HEK293 (cell line): Measurements from ENCODE around the gene ZNF646.
A peak's percentile ranks its signal among the peaks of the same experiment; 100 is the strongest.

Experiments used
- CTCF ChIA-PET: fragments of 350-600 bp; formaldehyde crosslinking; extraction: SDS; loops from one replicate; lab custom pipeline; 2021; ENCODE audit warnings: antibody characterized with exemption; lab: Yijun Ruan, JAX
- POLR2A ChIA-PET: fragments of 300-600 bp; formaldehyde crosslinking; extraction: SDS; loops from one replicate; lab custom pipeline; 2020; ENCODE audit warnings: antibody characterized with exemption, inconsistent platforms; lab: Yijun Ruan, JAX
- H3K27ac ChIP-seq: fragments of 200-500 bp; sonication (Bioruptor generic); 2 replicates; pipeline ENCODE4 v1.5.1; 2014; ENCODE audit warnings: low read depth, low read length, control low read depth, inconsistent platforms; ENCODE audit errors: extremely low read depth
- H3K36me3 ChIP-seq, 2 experiments: fragments of 200-500 bp in 1 of 2; sonication (Bioruptor generic) in 1 of 2; 1 replicate in 1 of 2; 2 replicates in 1 of 2; pipeline ENCODE4 v1.5.1; 2014 to 2017; ENCODE audit warnings: inconsistent platforms in 2 of 2, low read length in 2 of 2; ENCODE audit not compliant: control insufficient read depth in 2 of 2, insufficient read depth in 1 of 2
- H3K4me1 ChIP-seq: fragments of 200-500 bp; sonication (Bioruptor generic); 2 replicates; pipeline ENCODE4 v1.5.1; 2014; ENCODE audit warnings: mild to moderate bottlenecking, low read length, inconsistent platforms; ENCODE audit not compliant: control insufficient read depth, insufficient read depth
- H3K4me3 ChIP-seq: 2 replicates; pipeline ENCODE4 v1.5.1; 2011; ENCODE audit warnings: low read depth, mild to moderate bottlenecking, control low read depth, low read length, moderate library complexity
- H3K9me3 ChIP-seq: fragments of 200-500 bp; sonication (Bioruptor generic); 2 replicates; pipeline ENCODE4 v1.5.1; 2014; ENCODE audit warnings: low read depth, low read length, inconsistent platforms; ENCODE audit not compliant: control insufficient read depth, insufficient read depth
- EGR2 ChIP-seq: fragments of 450-650 bp; formaldehyde crosslinking; IDR thresholded peaks from 2 replicates; pipeline ENCODE4 v1.5.1; 2016; ENCODE audit warnings: low read depth, missing biosample characterization, missing genetic modification characterization
- GLIS1 ChIP-seq: fragments of 450-650 bp; formaldehyde crosslinking; IDR thresholded peaks from 2 replicates; pipeline ENCODE4 v1.5.1; 2016; ENCODE audit warnings: missing biosample characterization, missing genetic modification characterization
- KLF17 ChIP-seq: fragments of 450-650 bp; formaldehyde crosslinking; IDR thresholded peaks from 2 replicates; pipeline ENCODE4 v1.5.1; 2016; ENCODE audit warnings: missing biosample characterization, missing genetic modification characterization
- PRDM1 ChIP-seq: fragments of 450-650 bp; formaldehyde crosslinking; IDR thresholded peaks from 2 replicates; pipeline ENCODE4; 2016; ENCODE audit warnings: missing biosample characterization, missing genetic modification characterization
- SCRT2 ChIP-seq: fragments of 450-650 bp; formaldehyde crosslinking; IDR thresholded peaks from 2 replicates; pipeline ENCODE4 v1.5.1; 2016; ENCODE audit warnings: missing biosample characterization, missing genetic modification characterization
- SP7 ChIP-seq: fragments of 450-650 bp; formaldehyde crosslinking; IDR thresholded peaks from 2 replicates; pipeline ENCODE4 v1.5.1; 2016; ENCODE audit warnings: missing biosample characterization, missing genetic modification characterization
- ZIC2 ChIP-seq: fragments of 450-650 bp; formaldehyde crosslinking; IDR thresholded peaks from 2 replicates; pipeline ENCODE4 v1.5.1; 2016; ENCODE audit warnings: missing biosample characterization, missing genetic modification characterization
- ZNF341 ChIP-seq: fragments of 450-650 bp; formaldehyde crosslinking; IDR thresholded peaks from 2 replicates; pipeline ENCODE4; 2016; ENCODE audit warnings: low read depth, missing biosample characterization, missing genetic modification characterization
- ZNF394 ChIP-seq: fragments of 450-650 bp; formaldehyde crosslinking; IDR thresholded peaks from 2 replicates; pipeline ENCODE4 v1.5.1; 2016; ENCODE audit warnings: missing biosample characterization, missing genetic modification characterization, mild to moderate bottlenecking, moderate library complexity, borderline replicate concordance
- ZNF544 ChIP-seq: fragments of 450-650 bp; formaldehyde crosslinking; IDR thresholded peaks from 2 replicates; pipeline ENCODE4 v1.5.0; 2017; ENCODE audit warnings: missing biosample characterization, missing genetic modification characterization
- ZNF654 ChIP-seq: fragments of 450-650 bp; formaldehyde crosslinking; IDR thresholded peaks from 2 replicates; pipeline ENCODE4 v1.5.1; 2016; ENCODE audit warnings: low read depth, missing biosample characterization, missing genetic modification characterization
- ZNF707 ChIP-seq: fragments of 450-650 bp; formaldehyde crosslinking; IDR thresholded peaks from 2 replicates; pipeline ENCODE4 v1.5.1; 2016; ENCODE audit warnings: missing biosample characterization, missing genetic modification characterization
- ZNF747 ChIP-seq: fragments of 450-650 bp; formaldehyde crosslinking; IDR thresholded peaks from 2 replicates; pipeline ENCODE4 v1.5.1; 2016; ENCODE audit warnings: missing biosample characterization, missing genetic modification characterization

Gene ZNF646

GRCh38 chr16:31081428-31082351 lies 7.5 kb downstream of the ZNF646 start (continued):
- peak; percentile 81 for TF ChIP-seq ZNF707 (tag by site-specific recombination)

- peaks cover 0 to 71% of the 10 kb centered on the region in 2 experiments; a peak in 1 of 3 replicates for H3K36me3 ChIP-seq
- peak; percentile 20; the same call in 1 of the 2 replicates for TF ChIP-seq GLIS1 (tag by site-specific recombination)
- peak; percentile 84 for TF ChIP-seq ZIC2 (tag by site-specific recombination)
- no peak for TF ChIP-seq PRDM1 (tag by site-specific recombination)
- 0 out of 2 replicates have a peak, but pooled peaks have one; percentile 2 for TF ChIP-seq SP7 (tag by site-specific recombination)
- TF ChIP-seq, all 188 proteins: peak for 3
- H3K4me3 ChIP-seq, result no peak overlapping the region
- H3K9me3 ChIP-seq, result no peaks in the 10 kb centered on the region
- ChIA-PET POLR2A (no interaction called here), CTCF (interaction anchor here (0.7 kb wide), 1 partner anchor 11 kb away, joined by 4 read pairs; no protein-coding TSS in a partner anchor)
- no peaks in the 10 kb centered on the region for H3K4me1 ChIP-seq
- no peak overlapping the region for H3K27ac ChIP-seq
Measured at GRCh38 chr16:31082368-31083045, 8.3 kb downstream of the ZNF646 start.

GRCh38 chr16:31083081-31083480 lies 8.9 kb downstream of the ZNF646 start:
- no peak overlapping the region for H3K4me3 ChIP-seq
- ChIA-PET POLR2A (interaction anchor here (0.9 to 1.2 kb wide), 2 partner anchors 9 to 34 kb away, joined by 3 read pairs; partner anchors contain the start of genes KAT8, ZNF646 and ZNF668), CTCF (interaction anchor here (0.7 kb wide), 1 partner anchor 12 kb away, joined by 4 read pairs; no protein-coding TSS in a partner anchor)
- TF ChIP-seq KLF17 (tag by site-specific recombination) (no peak), ZNF341 (peak; percentile 76), ZNF747 (tag by site-specific recombination) (no peak), ZNF654 (tag by site-specific recombination) (no peak), EGR2 (tag by site-specific recombination) (no peak), ZNF707 (tag by site-specific recombination) (no peak), ZNF394 (peak; percentile 49; the same call in 1 of the 2 replicates), ZNF544 (no peak)
- H3K4me1 ChIP-seq, result no peaks in the 10 kb centered on the region
- peaks cover 0 to 65% of the 10 kb centered on the region in 2 experiments; a peak in 1 of 3 replicates for H3K36me3 ChIP-seq
- H3K9me3 ChIP-seq, result no peaks in the 10 kb centered on the region
- H3K27ac ChIP-seq, result no peak overlapping the region

- Histone ChIP-seq H3K27ac (no peak overlapping the region), H3K9me3 (no peaks in the 10 kb centered on the region), H3K36me3 (peaks cover 0 to 61% of the 10 kb centered on the region in 2 experiments; a peak in 1 of 3 replicates), H3K4me3 (no peak overlapping the region), H3K4me1 (no peaks in the 10 kb centered on the region)
- CTCF ChIA-PET, result interaction anchor here (0.7 kb wide), 1 partner anchor 12 kb away, joined by 4 read pairs; no protein-coding TSS in a partner anchor
- POLR2A ChIA-PET, result interaction anchor here (0.9 to 1.7 kb wide), 3 partner anchors 10 to 34 kb away, joined by 3 to 7 read pairs (median 3); partner anchors contain the start of genes KAT8, ZNF646 and ZNF668
- 0 out of 2 replicates have a peak, but pooled peaks have one; percentile 25 for TF ChIP-seq SCRT2 (tag by site-specific recombination)
- no peak for TF ChIP-seq EGR2 (tag by site-specific recombination)
Measured at GRCh38 chr16:31083556-31083955, 9.3 kb downstream of the ZNF646 start.
